Uterus (tissue), 2 donors: ENCODE results near the gene RBMS3.

Source experiments
- POLR2A ChIP-seq, 2 donors: fragments of 450-650 bp; IDR thresholded peaks; one replicate each; pipeline ENCODE4 v1.6.1; 2016; ENCODE audit warnings: antibody characterized with exemption in 2 of 2, mild to moderate bottlenecking in 1 of 2, moderate library complexity in 1 of 2
- TF ChIP-seq, protein P1 (sequence below), 4 experiments: fragments of 200-600 bp in 2 of 4; fragments of 450-650 bp in 2 of 4; sonication (generic) in 2 of 4; IDR thresholded peaks; one replicate each; pipeline ENCODE4 v1.5.1; 2016 to 2019; ENCODE audit warnings: antibody characterized with exemption in 4 of 4, mild to moderate bottlenecking in 2 of 4, moderate library complexity in 1 of 4

DNA sequence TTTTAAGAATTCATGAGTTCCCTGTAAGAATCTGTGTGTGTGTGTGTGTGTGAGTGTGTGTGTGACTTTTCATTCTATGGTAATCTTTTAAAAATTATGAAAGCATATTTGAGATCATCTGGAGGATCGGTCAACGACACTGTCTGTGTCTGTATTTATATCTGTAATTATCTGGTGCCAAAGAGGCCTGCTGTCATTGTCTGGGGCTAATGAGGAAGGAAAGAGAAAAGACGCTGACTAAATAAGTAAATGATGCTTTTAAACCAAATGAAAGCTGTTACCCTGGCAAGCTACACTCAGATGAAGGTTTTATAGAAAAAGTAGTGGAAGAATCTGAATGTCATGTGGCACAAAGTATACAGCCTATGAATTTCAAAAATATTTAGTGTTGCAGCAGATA, 439.8 kb downstream of the RBMS3 start:
- TF ChIP-seq, protein P1, sequence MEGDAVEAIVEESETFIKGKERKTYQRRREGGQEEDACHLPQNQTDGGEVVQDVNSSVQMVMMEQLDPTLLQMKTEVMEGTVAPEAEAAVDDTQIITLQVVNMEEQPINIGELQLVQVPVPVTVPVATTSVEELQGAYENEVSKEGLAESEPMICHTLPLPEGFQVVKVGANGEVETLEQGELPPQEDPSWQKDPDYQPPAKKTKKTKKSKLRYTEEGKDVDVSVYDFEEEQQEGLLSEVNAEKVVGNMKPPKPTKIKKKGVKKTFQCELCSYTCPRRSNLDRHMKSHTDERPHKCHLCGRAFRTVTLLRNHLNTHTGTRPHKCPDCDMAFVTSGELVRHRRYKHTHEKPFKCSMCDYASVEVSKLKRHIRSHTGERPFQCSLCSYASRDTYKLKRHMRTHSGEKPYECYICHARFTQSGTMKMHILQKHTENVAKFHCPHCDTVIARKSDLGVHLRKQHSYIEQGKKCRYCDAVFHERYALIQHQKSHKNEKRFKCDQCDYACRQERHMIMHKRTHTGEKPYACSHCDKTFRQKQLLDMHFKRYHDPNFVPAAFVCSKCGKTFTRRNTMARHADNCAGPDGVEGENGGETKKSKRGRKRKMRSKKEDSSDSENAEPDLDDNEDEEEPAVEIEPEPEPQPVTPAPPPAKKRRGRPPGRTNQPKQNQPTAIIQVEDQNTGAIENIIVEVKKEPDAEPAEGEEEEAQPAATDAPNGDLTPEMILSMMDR (IDR thresholded peaks at IDR 0.05) = no peak
- TF ChIP-seq POLR2A (IDR thresholded peaks at IDR 0.05) = no peak
